NCI-H146 treated with DMSO at 0.1 percent for 48 hours (cell line): Measurements from ENCODE around the gene MAU2.
"Not testable (repeated sequence)": the region's sequence is repeated elsewhere in the genome, so short reads cannot be mapped to it uniquely, and the experiment has no call there.

Source experiments
- DNase-seq: peaks from one replicate; lab custom pipeline; 2025; ENCODE audit not compliant: unreplicated experiment; lab: John Stamatoyannopoulos, UW

MAU2 gene

DNA sequence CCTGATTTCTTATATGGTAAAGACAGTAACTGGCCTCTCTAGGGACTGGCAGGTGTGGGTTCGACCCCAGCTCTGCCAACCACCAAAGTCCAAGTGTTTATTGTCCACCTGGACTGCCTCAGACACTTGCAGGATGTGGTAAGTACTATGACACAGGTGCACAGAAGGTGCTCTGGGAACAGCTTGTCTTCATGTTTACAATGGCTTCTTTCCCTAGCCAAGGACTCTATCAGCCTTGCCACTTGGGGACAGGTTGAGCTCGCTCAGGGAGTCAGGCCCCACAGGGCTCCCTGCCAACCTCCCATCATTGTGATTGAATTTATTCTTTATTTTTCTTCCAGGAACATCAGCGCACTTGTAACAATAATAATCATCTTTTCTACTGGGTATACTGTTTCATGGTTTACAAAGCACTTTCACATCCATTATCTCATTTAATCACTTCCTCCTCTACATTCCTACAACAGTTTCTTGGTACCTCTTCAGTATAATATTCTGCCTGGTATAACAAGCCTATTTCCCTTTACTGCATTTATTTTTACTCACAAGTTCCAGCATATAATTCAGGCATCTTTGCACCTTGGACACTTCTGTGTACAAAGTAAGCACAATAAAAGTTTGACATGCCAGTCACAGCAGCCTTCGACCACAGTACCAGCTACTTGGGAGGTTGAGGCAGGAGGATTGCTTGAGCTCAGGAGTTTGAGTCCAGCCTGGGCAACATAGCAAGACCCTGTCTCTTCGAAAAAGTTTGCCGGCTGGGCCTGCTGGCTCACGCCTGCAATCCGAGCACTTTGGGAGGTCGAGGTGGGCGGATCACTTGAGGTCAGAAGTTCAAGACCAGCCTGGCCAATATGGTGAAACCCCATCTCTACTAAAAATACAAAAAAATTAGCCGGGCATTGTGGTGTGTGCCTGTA is 60.6 kb downstream of the MAU2 start:
- no peak for DNase-seq

DNA sequence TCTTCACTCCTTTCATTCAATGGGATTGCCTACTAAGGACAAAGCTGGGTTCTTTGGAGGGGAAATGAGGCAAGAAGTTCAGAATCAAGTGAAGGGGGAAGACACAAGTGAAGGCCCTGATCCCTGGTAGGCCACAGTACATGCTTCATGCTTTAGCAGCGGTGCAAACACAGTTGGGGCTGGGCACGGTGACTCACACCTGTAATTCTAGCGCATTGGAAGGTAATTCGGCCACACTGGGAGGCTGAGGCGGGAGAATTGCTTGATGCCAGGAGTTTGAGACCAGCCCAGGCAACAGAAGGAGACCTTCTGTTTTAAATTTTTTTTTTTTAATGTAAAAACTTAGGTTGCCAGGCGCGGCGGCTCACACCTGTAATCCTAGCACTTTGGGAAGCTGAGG is 61.5 kb downstream of the MAU2 start:
- no peak for DNase-seq

DNA sequence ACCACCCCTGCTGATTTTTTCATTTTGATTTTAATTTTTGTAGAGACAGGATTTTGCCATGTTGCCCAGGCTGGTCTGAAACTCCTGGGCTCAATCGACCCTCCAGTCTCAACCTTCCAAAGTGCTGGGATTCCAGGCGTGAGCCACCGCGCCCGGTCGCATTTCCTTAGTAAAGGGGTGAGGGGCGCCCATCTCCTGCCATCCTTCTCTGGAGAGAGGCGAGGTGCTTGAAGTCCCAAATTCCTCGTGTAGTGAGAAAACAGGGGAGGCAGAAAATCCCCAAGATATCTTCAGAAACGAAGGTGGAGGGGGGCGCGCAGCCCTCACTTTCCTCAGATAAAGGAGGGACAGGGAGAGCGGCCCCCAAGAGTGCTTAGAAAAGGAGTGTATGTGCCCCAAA is 63.9 kb downstream of the MAU2 start:
- DNase-seq = no peak

DNA sequence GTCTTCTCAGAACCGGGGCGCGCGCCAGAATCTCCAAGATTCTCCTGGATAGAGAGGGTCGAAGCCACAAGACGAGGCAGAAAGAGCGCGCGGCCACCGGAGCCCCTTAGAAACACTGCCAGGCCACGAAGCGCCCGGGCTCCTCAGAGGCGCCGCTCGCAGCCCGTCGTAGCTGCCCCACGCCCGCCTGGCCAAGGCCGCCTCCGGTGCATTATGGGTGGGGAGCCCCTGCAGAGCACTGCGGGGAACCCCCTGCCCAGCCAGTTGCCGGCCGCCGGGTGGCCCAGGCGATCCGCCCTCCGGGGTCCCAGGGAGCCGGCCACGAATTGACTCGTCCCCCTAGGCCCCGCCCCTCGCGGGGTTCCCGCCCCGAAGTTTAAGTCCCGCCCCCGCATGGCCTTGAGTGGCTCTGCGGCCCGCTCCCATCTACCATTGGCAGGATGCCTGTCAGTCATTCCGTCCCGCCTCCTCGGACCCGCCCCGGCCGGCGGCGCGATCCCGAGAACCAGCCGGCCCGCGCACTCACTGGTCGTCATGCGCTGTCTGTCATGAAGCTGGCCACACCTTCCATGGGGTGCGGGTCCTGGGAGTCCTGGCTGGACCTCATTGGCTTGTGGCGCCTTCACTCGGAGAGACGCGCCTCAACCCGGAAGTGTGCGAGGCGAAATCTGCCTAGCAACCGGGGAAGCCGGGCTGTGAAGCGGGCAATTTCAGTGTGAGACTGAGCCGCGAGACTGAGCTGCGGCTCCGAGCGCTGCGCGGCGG is 64.7 kb downstream of the MAU2 start:
- peak; percentile 99 for DNase-seq

DNA sequence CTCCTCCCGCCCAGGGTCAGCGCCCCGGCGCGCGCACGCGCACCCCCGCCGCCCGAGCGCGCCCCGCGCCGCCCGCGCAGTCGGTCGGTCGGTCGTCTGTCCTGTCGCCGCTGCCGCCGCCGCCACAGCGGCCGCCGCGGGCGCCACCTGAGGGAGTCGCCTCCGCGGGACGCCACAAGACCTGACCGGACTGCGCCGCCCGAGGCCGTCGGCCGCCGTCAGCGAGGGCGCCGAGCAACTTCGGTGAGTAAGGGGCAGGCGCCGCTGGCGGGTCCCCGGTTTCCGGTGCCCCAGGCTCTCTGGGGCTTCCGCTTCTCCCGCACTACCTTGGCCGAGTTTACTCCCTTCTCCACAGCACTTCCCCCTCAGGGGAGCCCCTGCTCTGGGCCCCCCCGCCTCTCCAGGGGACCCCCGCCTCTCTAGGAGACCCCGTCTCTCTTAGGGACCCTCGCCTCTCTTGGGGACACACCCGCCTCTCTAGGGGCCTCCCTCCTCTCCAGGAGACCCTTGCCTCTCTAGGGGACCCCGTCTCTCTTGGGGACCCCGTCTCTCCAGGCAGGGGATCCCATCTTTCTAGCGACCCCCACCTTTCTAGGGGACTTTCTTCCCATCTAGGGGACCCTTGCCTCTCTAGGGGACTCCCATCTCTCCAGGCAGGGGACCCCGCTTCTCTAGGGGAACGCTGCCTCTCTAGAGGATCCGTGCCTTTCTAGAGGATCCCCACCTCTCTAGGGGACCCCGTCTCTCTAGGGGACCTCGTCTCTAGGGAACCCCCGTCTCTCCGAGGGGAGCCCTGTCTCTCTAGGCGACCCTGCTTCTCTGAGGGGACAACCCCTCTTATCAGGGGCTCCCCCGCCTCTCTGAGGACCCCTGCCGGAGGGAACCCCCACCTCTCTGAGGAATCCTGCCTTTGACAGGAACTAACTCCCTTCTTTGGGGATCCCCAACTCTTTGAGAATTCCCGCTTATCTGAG is 65.6 kb downstream of the MAU2 start:
- peak; percentile 44 for DNase-seq

DNA sequence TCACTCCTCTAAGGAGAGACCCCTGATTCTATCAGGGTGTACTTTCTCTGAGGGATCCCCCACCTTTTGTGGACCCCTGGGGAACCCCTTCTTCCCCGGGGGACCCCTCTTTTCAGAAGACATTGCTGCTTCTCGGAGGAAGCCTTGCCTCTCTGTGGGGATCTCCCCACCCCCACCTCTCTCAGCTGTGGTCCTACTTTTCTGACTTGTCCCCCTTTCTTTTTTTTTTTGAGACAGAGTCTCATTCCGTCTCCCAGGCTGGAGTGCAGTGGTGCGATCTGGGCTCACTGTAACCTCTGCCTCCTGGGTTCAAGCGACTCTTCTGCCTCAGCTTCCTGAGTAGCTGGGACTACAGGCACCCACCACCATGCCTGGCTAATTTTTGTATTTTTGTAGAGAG is 66.5 kb downstream of the MAU2 start:
- DNase-seq = no peak

DNA sequence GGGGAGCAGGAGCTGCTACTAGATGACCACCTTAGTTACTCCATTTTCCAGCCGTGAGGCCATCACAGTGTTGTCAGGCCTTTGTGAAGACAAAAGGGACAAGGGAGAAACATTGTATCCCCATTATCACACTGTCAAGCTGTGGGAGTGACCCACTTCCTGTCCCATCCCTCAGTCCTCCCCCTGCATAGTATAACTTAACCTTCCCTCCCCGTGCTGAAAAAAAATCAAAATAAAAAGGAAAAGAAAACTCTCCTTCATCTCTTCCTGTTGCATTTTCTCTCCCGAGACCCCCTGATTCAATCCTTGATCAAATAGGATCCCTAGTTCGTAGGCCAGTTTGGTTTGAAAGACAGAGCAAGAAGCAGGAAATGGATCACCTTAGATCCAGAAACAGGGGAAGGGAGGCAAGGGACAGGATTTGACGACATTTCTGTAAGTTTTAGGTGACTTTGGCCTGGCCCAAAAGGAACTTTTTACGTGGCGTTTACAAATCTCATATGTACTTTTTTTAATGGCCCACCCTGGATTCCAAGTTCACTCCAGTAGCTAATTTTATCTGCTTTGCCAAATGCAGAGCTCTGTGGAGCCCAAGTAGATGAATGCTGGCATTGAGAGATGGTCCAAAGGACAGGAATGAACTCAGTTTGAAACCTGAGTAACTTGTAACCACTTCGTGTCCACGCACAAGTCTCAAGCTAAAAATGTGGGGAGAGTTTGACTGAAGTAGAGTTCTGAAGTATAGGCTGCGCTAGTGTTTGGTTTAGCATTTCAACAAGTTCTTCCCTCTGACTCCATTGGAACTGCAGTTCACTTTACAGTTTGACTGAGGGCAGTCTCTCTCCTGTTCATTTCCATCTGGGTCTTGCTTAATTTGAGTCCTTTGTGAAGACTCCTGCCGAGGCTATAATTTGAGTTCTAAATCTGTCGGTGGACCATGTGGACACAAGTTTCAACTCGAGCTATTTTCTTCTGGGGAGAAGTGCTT is 68.2 kb downstream of the MAU2 start:
- DNase-seq = no peak

DNA sequence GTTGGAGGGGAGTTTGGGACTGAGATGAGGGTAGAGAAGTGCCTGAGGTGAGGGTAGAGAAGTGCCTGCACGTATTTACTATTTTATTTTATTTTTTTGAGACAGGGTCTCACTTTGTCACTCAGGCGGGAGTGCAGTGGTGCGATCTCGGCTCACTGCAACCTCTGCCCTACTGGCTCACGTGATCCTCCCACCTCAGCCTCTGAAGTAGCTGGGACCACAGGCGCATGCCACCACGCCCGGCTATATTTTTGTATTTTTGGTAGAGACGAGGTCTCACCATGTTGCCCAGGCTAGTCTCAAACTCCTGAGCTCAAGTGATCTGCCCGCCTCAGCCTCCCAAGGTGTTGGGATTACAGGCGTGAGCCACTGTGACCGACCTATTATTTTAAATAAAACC is 69.1 kb downstream of the MAU2 start:
- not testable (repeated sequence) for DNase-seq

DNA sequence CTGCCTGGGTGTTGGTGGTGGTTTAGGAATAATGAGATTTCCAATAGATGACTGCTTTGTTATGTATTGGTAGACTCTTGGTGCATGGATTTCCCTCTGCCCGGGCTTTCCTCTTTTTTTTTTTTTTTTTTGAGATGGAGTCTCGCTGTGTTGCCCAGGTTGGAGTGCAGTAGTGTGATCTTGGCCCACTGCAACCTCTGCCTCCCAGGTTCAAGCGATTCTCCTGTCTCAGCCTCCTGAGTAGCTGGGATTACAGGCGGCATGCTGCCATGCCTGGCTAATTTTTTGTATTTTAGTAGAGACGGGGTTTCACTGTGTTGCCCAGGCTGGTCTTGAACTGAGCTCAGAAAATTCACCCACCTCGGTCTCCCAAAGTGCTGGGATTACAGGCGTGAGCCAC is 73.7 kb downstream of the MAU2 start:
- not testable (repeated sequence) for DNase-seq

DNA sequence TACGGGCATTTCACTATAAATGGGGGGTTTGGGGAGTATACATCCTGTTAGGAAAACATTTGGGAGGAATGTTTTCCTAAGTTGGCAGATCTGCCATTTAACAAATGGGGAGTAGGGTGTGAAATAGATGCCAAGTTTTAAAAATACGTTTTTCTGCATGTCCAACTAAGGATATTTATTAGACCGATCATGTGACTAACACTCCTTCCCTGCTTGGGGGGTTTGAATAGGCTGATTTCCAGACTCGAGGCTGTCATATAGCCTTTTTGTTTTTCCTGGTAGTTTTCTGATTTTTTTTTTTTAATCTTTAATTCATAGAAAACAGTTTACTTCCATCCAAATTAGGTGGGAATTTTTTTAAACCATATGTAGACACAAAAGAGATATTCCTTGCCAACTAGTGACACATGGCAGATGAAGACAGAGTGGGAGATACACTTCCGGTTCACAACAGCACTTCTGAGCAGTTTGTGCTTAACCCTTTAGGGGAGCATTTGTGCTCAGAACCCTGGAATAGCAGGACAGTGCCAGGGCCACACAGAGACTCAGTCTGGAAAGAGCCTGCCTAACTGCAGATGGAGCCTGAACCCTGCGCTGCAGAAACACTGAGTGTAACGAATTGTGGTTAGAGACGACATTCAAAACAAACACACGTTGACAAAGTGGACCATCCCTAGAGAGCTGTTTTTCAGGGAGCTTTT is 79.3 kb downstream of the MAU2 start:
- no peak for DNase-seq

DNA sequence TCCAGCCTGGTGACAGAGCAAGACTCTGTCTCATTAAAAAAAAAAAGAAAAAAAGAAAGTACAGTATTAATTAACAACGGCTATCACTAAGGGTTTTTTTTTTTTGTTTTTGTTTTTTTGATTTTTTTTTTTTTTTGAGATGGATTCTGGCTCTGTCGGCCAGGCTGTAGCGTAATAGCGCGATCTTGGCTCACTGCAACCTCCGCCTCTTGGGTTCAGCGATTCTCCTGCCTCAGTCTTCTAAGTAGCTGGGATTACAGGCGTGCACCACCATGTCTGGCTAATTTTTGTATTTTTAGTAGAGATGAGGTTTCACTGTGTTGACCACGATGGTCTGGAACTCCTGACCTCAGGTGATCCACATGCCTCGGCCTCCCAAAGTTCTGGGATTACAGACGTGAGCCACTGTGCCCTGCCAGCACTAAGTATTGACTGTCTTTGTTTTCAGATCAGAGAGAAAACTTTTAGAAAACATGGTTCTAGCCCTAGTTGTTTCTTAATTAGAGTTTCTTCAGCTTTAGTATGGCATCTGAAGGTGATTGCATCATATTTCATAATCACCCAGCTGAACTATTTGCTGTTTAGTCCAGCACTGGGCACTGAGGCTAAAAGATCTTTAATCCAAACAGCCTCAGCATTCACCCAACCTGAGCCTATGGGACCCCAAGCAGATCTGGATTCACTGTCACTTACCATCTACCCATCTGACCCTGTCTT is 82.2 kb downstream of the MAU2 start:
- DNase-seq = no peak

DNA sequence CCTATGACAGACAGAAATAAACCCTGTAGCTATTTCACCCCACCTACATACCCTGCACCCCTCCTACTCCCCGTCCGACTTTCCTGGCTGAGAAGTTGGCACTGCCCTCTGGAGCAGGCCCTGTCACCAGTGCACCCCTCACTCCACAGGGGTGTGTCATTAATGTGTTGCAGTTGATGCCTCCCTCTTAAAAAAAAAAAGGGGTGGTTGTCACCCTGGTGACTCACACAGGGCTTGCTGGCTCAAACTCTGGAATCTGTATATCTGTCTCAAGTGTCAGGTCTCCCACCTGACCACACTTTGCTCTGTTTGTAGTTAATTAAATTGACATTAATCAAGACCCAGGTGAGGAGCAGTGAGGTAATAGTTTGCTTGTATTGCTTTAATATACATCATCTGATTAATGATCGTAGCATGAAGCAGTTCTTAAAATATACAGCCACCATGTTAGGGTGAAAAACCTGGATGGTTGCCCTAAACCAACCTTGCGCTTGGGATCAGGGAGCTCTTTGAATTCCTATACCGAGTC is 82.8 kb downstream of the MAU2 start:
- DNase-seq = no peak

DNA sequence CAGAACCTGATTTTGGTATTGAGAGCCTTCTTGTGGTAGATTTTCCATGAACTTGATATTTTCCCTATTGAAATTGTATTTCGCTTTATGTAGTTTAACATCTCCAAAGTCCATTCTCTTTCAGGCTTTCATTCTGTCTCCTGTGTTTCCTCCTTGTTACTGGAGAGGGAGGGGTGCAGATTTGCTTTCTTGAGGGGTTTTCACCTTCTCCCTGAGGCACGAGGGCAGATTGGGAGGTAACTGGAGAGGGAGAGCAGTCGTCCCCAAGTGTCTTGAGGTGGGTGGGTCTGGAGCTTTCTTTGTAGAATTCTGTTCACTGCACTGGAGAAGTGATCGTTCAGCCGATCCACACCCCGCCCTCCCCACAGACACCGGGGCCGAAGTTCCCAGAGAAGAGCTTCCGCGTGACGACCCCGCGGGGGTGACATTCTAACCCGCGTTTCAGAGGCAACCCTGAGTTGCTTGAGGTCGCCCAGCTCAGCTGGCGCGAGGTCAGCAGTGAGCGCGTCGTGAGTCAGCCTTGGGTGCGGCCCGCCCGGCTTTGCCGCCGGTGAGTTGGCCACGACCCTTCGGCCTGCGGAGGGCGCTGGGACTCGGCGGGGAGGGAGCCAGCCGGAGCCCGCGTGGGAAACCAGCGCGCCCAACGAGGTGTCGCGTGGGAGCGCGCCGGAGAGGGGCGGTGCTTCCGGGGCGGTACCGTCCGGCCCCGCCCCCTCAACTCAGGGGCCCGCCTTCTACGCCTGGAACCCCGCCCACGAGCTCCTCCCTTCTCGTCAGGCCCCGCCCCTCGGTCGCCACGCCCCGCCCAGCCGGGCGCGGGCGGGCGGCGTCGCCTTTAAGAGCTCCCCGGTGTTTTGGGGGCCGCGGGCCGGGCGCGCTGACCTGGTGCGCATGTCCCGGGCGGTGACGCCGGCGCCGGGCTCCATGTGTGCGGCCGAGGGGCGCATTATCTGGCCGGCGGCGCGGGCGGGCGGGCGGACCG is 84.5 kb downstream of the MAU2 start, which contains the start of gene GATAD2A:
TSS of gene GATAD2A (plus strand) at position 797 of the 982 bp plus-strand sequence. CDS start 59,671 bp downstream, outside the sequence.
- DNase-seq = peak; percentile 75

DNA sequence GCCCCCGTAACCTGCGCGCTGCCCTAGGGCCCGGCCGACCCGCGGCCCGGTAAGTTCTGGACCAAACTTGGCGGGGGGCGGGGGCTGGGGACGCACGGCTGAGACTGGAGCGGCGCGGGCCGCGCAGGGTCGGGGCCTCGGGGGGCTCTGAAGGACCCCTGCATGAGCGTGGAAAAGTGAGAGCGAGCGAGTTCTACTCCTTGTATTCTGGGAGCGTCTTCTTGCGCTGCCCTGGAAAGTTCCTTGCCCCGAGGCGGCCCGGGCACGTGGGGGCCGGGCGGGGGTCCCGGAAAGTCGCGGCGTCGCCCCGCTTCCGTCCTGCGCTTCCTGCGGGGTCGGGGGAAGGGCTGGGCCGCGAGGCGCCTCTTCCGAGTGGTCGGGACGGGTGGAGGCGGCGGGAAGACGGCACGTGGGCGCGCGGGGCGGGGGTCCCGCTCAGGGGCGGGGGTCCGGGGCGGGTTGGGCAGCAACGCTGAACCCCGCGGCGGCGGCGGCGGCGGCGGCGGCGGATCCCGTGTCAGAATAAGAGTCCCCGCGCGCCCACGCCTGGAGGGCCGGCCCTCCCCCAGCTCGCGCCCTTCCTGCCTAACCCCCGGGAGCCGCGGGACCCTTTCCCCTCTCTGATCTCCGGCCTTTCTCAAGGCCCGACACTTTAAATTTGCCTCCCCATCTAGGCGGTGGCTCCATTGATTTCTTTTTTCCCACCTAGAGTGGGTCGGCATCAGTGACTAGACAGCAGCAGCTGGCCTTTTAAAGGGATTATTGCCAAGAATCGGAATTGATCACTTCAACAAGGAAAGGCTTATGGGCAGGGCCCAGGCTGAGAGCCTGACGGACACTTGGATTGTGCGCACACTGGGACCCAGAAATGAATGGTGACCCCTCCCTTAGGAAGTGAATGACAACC is 85.6 kb downstream of the MAU2 start:
- peak; percentile 22 for DNase-seq

DNA sequence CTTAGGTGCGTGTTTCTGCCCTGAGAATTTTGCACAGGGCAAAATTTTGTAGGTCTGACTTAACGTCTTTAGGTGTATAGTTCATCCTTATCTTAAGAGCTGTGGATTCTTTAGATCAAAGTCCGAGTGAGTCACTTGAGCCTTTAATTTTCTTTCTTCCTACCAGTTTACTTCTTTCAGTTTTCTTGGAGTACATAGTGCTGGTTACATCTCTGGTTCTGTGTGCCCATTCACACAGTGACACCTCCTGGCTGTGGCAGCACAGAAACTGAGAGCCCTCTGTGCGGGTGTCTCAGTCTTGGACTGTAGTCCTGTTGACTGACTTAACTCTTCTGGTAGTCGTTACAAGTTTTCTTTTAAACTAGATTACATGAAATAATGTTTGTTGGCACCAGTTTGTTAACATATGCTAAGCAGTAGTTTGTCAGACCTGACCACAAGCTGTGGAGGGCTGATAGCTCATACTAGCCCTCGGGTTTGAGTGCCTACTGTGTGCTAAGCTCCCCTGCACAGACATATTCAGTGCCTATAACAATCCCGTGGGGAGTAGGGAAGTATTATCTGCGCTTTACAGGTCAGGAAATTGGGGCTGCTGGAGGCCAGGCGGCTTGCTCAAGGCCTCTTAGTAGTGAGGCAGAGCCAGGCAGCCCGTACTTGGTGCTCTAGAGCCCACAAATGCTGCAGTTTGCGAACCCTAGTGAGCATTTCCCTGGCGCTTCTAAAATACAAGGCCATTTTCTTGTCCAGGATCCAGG is 86.4 kb downstream of the MAU2 start:
- no peak for DNase-seq
